Astrocyte (in vitro differentiated cells and primary cell): Measurements from ENCODE around the gene RAB14. TPM values are rescaled to one million over a fixed set of nuclear protein-coding genes. Genes with fewer than 3 reads are reported as not detected.

Experiments used
- DNase-seq: peaks from one replicate; pipeline ENCODE4 v3.0.0-alpha.2; 2010; ENCODE audit warnings: low read depth
- FAIRE-seq: peaks from 2 replicates; lab custom pipeline; 2011; peaks lifted over from hg19 to GRCh38; lab: Jason Lieb, UNC
- H2AFZ ChIP-seq: 2 replicates; pipeline ENCODE4 v1.6.0; 2012; ENCODE audit warnings: low read depth, low read length, inconsistent platforms
- H3K27ac ChIP-seq: 2 replicates; pipeline ENCODE4 v1.5.1; 2011; ENCODE audit warnings: low read depth, low read length, inconsistent platforms
- H3K27me3 ChIP-seq: 2 replicates; pipeline ENCODE4 v1.6.0; 2011; ENCODE audit warnings: low read length, inconsistent platforms; ENCODE audit not compliant: insufficient read depth
- H3K36me3 ChIP-seq: 2 replicates; pipeline ENCODE4 v1.5.1; 2011; ENCODE audit warnings: low read length, inconsistent platforms; ENCODE audit not compliant: insufficient read depth
- H3K4me1 ChIP-seq: 2 replicates; pipeline ENCODE4 v1.5.1; 2011; ENCODE audit warnings: low read length, inconsistent platforms; ENCODE audit not compliant: insufficient read depth
- H3K4me2 ChIP-seq: 2 replicates; pipeline ENCODE4 v1.6.0; 2012; ENCODE audit warnings: low read length, inconsistent platforms
- H3K4me3 ChIP-seq: 2 replicates; pipeline ENCODE4 v1.5.1; 2011; ENCODE audit warnings: low read depth, mild to moderate bottlenecking, low read length, inconsistent platforms; ENCODE audit not compliant: insufficient read depth
- H3K79me2 ChIP-seq: 2 replicates; pipeline ENCODE4 v1.6.0; 2012; ENCODE audit warnings: mild to moderate bottlenecking, low read length, inconsistent platforms; ENCODE audit not compliant: insufficient read depth
- H3K9ac ChIP-seq: 2 replicates; pipeline ENCODE4 v1.6.0; 2012; ENCODE audit warnings: mild to moderate bottlenecking, low read length, inconsistent platforms
- H3K9me3 ChIP-seq: 2 replicates; pipeline ENCODE4 v1.5.1; 2012; ENCODE audit warnings: low read depth, mild to moderate bottlenecking, low read length, inconsistent platforms; ENCODE audit not compliant: insufficient read depth
- H4K20me1 ChIP-seq: 2 replicates; pipeline ENCODE4 v1.6.0; 2012; ENCODE audit warnings: low read length, inconsistent platforms; ENCODE audit not compliant: insufficient read depth
- H3K27ac Mint-ChIP-seq: one replicate; pipeline ENCODE4 v1.8.0; 2021; ENCODE audit warnings: mild to moderate bottlenecking, mixed read lengths; ENCODE audit not compliant: unreplicated experiment
- H3K27me3 Mint-ChIP-seq: one replicate; pipeline ENCODE4 v1.8.0; 2021; ENCODE audit warnings: low read depth, mixed read lengths; ENCODE audit not compliant: unreplicated experiment
- H3K36me3 Mint-ChIP-seq: one replicate; pipeline ENCODE4 v1.8.0; 2021; ENCODE audit warnings: low read depth, mixed read lengths; ENCODE audit not compliant: unreplicated experiment
- H3K4me1 Mint-ChIP-seq: one replicate; pipeline ENCODE4 v1.8.0; 2021; ENCODE audit warnings: low read depth, mixed read lengths; ENCODE audit not compliant: unreplicated experiment
- H3K4me3 Mint-ChIP-seq: one replicate; pipeline ENCODE4 v1.8.0; 2021; ENCODE audit warnings: mild to moderate bottlenecking, moderate library complexity, mixed read lengths; ENCODE audit not compliant: unreplicated experiment
- H3K9me3 Mint-ChIP-seq: one replicate; pipeline ENCODE4 v1.8.0; 2021; ENCODE audit warnings: mild to moderate bottlenecking, mixed read lengths; ENCODE audit not compliant: unreplicated experiment
- EZH2 ChIP-seq: IDR thresholded peaks from 2 replicates; pipeline ENCODE4 v1.6.1; 2012; ENCODE audit warnings: mild to moderate bottlenecking, low read length, inconsistent platforms; ENCODE audit not compliant: insufficient read depth
- total RNA-seq: library from RNA; stranded (reverse); gene quantifications from 2 replicates; pipeline ENCODE4 v1.2.1, GENCODE V29; 2021
- TF ChIP-seq, protein P1 (sequence below): IDR thresholded peaks from 2 replicates; pipeline ENCODE4 v1.5.1; 2011; ENCODE audit warnings: low read depth, mild to moderate bottlenecking, inconsistent platforms, low read length, moderate library complexity; ENCODE audit not compliant: insufficient read depth

The RAB14 gene
- total RNA-seq, 1 donor from 2014 or later = 72.1 TPM

DNA sequence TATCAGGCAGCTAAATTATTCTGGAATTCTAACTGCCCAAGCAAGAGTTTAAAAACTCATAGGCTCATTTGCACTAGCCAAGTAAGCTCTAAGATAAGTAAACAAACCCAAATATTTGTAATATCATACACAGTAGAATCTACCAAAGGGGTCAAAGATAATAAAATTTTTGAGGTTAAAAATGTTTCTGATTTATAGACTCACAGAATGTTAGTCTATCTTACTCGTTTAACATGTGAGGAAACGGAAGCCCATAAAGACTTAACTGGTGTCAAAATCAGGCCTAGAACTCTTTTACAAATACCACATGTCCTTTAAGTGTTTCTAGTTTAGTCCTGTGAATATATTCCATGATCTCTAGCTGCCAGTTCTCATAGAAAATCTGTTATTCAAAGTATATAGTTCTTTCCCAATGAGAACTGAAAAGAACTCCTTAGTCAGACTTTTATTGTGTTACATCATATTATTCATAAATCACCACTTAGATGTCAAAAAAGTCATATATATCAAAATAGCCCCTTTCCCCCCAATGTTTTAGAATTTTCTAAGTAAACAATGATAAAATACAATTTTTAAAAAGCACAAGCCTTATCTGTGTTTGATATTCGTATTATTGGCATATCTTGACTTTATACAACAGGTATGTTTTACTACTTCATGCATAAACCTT lies 13.9 kb downstream of the RAB14 start:
- no peak for FAIRE-seq
- Histone ChIP-seq H3K9ac (no peak overlapping the region), H4K20me1 (peaks cover 86% of the 10 kb centered on the region), H3K4me1 (peaks cover 3% of the 10 kb centered on the region), H3K36me3 (peaks cover 19% of the 10 kb centered on the region), H3K79me2 (peaks cover 97% of the 10 kb centered on the region), H2AFZ (no peak overlapping the region), H3K9me3 (no peaks in the 10 kb centered on the region), H3K27ac (no peak overlapping the region), H3K4me2 (no peak overlapping the region), H3K27me3 (no peaks in the 10 kb centered on the region), H3K4me3 (no peak overlapping the region)
- Mint-ChIP-seq H3K4me1 (peaks cover 33% of the 10 kb centered on the region), H3K9me3 (no peaks in the 10 kb centered on the region), H3K27me3 (no peaks in the 10 kb centered on the region), H3K36me3 (peaks cover 4% of the 10 kb centered on the region), H3K4me3 (no peak overlapping the region), H3K27ac (no peak overlapping the region)
- DNase-seq = peak; percentile 32
- TF ChIP-seq, protein P1, sequence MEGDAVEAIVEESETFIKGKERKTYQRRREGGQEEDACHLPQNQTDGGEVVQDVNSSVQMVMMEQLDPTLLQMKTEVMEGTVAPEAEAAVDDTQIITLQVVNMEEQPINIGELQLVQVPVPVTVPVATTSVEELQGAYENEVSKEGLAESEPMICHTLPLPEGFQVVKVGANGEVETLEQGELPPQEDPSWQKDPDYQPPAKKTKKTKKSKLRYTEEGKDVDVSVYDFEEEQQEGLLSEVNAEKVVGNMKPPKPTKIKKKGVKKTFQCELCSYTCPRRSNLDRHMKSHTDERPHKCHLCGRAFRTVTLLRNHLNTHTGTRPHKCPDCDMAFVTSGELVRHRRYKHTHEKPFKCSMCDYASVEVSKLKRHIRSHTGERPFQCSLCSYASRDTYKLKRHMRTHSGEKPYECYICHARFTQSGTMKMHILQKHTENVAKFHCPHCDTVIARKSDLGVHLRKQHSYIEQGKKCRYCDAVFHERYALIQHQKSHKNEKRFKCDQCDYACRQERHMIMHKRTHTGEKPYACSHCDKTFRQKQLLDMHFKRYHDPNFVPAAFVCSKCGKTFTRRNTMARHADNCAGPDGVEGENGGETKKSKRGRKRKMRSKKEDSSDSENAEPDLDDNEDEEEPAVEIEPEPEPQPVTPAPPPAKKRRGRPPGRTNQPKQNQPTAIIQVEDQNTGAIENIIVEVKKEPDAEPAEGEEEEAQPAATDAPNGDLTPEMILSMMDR = no peak
- no peak for TF ChIP-seq EZH2

DNA sequence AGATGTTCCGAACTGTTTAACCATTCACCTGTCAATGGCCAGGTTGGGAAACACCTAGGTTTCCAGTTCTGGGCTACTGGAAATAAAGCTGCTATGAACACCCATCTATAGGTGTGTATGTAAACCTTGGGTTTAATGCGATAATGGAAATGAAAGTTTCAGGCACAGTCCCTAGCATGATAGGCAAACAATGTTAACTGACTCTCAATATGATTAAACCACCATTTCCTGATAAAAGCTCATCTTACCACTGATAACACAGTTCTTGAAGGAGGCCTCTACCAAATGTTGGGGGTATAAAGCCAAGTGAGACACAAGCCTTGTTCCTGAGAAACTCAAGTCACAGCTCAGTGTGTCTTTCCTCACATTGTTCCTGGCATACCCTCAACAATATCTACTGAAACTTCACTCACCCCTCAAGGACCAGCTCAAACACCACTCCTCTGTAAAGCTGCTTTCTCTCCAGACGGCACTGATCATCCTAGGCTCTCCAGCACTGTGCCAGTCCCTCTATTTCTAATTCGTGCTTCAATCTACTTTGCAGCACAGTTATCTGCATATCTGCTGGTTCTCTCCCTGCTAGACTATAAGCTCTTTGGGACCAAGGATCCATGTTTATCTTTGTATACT lies 15.8 kb downstream of the RAB14 start:
- Mint-ChIP-seq H3K4me1 (peaks cover 26% of the 10 kb centered on the region), H3K36me3 (peaks cover 7% of the 10 kb centered on the region), H3K9me3 (no peaks in the 10 kb centered on the region), H3K4me3 (no peak overlapping the region), H3K27me3 (no peaks in the 10 kb centered on the region), H3K27ac (no peak overlapping the region)
- H3K4me2 ChIP-seq = no peak overlapping the region
- no peaks in the 10 kb centered on the region for H3K27me3 ChIP-seq
- H3K79me2 ChIP-seq = peaks cover 94% of the 10 kb centered on the region
- H3K36me3 ChIP-seq = peaks cover 34% of the 10 kb centered on the region
- H3K9me3 ChIP-seq = no peaks in the 10 kb centered on the region
- H3K4me1 ChIP-seq = peaks cover 6% of the 10 kb centered on the region
- no peak overlapping the region for H3K4me3 ChIP-seq
- H4K20me1 ChIP-seq = peaks cover 80% of the 10 kb centered on the region
- no peak overlapping the region for H3K27ac ChIP-seq
- no peak overlapping the region for H3K9ac ChIP-seq
- DNase-seq (no peak), FAIRE-seq (no peak)
- no peak for TF ChIP-seq EZH2
- TF ChIP-seq, protein P1 = no peak
- H2AFZ ChIP-seq = no peak overlapping the region

DNA sequence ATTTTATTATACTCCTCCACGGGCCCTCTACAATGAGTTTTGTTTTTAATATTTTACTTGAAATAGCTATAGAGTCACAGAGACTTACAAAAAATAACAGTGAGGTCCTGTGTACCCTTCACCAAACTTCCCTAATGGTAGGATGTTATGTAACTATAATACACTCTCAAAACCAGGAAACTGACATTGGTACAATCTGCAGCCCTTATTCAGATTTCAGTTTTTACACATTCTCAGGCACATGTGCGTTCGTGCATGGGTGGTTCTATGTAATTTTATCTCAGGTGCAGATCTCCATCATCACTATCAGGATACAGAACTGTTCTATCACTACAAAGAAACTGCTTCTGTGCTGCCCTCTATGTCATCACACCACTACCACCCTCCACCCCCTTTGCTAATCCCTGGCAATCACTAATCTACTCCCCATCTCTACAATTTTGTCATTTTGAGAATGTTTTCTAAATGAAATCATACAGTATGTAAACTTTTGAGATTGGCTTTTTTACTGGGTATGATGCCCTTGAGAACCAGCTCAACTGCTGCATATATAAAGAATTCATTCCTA lies 16.4 kb downstream of the RAB14 start:
- no peak for FAIRE-seq
- Histone ChIP-seq H3K4me3 (no peak overlapping the region), H4K20me1 (peaks cover 77% of the 10 kb centered on the region), H3K4me1 (peaks cover 6% of the 10 kb centered on the region), H3K9ac (no peak overlapping the region), H3K79me2 (peaks cover 92% of the 10 kb centered on the region), H3K9me3 (no peaks in the 10 kb centered on the region), H2AFZ (no peak overlapping the region), H3K27me3 (no peaks in the 10 kb centered on the region), H3K27ac (no peak overlapping the region), H3K36me3 (peaks cover 40% of the 10 kb centered on the region), H3K4me2 (no peak overlapping the region)
- TF ChIP-seq EZH2 = no peak
- TF ChIP-seq, protein P1 = no peak
- H3K4me3 Mint-ChIP-seq = no peak overlapping the region
- H3K27ac Mint-ChIP-seq = no peak overlapping the region
- H3K4me1 Mint-ChIP-seq = peaks cover 20% of the 10 kb centered on the region
- H3K36me3 Mint-ChIP-seq = peaks cover 8% of the 10 kb centered on the region
- DNase-seq = no peak
- H3K9me3 Mint-ChIP-seq = no peaks in the 10 kb centered on the region
- H3K27me3 Mint-ChIP-seq = no peaks in the 10 kb centered on the region
